ENCODE measurements around the gene MMP13.

The MMP13 gene

GRCh38 chr11:102989379-102990047, 34.0 kb upstream of the MMP13 start:
- no peaks in the 10 kb centered on the region for H3K79me2 ChIP-seq (ENCODE audit: insufficient read depth, low read depth)
- no peak overlapping the region for H2AFZ ChIP-seq (ENCODE audit: low read depth)
- H3K9ac ChIP-seq, result no peak overlapping the region
- no peak overlapping the region for H3K4me2 ChIP-seq
- no peak overlapping the region for H3K27ac ChIP-seq
- no peaks in the 10 kb centered on the region for H4K20me1 ChIP-seq (ENCODE audit: insufficient read depth)
- no peaks in the 10 kb centered on the region for H3K27me3 ChIP-seq (ENCODE audit: insufficient read depth, low read depth)
- no peak for TF ChIP-seq CTCF (conservative IDR thresholded peaks at IDR 0.05; ENCODE audit: low read depth, low read length)
- no peaks in the 10 kb centered on the region for H3K36me3 ChIP-seq (ENCODE audit: insufficient read depth)
- H3K4me3 ChIP-seq (IDR thresholded peaks at IDR 0.05; ENCODE audit: insufficient read depth, low read depth, low read length), result no peak overlapping the region
- H3K4me1 ChIP-seq (ENCODE audit: low read depth, poor library complexity, severe bottlenecking), result no peaks in the 10 kb centered on the region

GRCh38 chr11:102986815-102987214, 31.3 kb upstream of the MMP13 start:
- Histone ChIP-seq H2AFZ (ENCODE audit: low read depth) (no peak overlapping the region), H3K4me1 (ENCODE audit: low read depth, poor library complexity, severe bottlenecking) (no peaks in the 10 kb centered on the region), H4K20me1 (ENCODE audit: insufficient read depth) (no peaks in the 10 kb centered on the region), H3K27ac (no peak overlapping the region), H3K27me3 (ENCODE audit: insufficient read depth, low read depth) (no peaks in the 10 kb centered on the region), H3K79me2 (ENCODE audit: insufficient read depth, low read depth) (no peaks in the 10 kb centered on the region), H3K4me3 (IDR thresholded peaks at IDR 0.05; ENCODE audit: insufficient read depth, low read depth, low read length) (no peak overlapping the region), H3K4me2 (no peak overlapping the region), H3K9ac (no peak overlapping the region), H3K36me3 (ENCODE audit: insufficient read depth) (no peaks in the 10 kb centered on the region)
- no peak for TF ChIP-seq CTCF (conservative IDR thresholded peaks at IDR 0.05; ENCODE audit: low read depth, low read length)

DNA sequence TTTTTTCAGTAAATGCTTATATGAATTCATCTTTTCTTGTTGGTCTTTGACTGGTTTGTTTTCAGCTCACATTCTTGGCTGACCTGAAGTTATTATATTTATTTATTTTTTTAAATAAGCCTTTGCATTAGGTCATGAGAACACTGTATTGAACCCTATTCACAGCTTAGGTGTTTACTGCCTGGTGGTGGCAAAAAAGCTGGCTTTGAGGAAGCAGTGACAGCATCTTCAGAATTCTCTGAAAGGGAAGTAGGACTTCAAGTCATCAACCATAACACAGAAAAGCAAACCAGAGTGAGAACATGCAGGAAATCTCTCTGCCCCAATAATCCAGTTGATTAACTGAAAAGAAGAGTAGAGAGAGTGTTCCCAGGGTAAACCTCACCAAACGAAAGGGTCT, 30.3 kb upstream of the MMP13 start:
- H3K79me2 ChIP-seq (ENCODE audit: insufficient read depth, low read depth), result no peaks in the 10 kb centered on the region
- no peak overlapping the region for H3K4me2 ChIP-seq
- H3K27ac ChIP-seq, result no peak overlapping the region
- H3K4me1 ChIP-seq (ENCODE audit: low read depth, poor library complexity, severe bottlenecking), result peaks cover 6% of the 10 kb centered on the region
- H3K4me3 ChIP-seq (IDR thresholded peaks at IDR 0.05; ENCODE audit: insufficient read depth, low read depth, low read length), result no peak overlapping the region
- no peak overlapping the region for H3K9ac ChIP-seq
- H3K27me3 ChIP-seq (ENCODE audit: insufficient read depth, low read depth), result no peaks in the 10 kb centered on the region
- H2AFZ ChIP-seq (ENCODE audit: low read depth), result no peak overlapping the region
- no peaks in the 10 kb centered on the region for H3K36me3 ChIP-seq (ENCODE audit: insufficient read depth)
- TF ChIP-seq CTCF (conservative IDR thresholded peaks at IDR 0.05; ENCODE audit: low read depth, low read length), result no peak
- no peaks in the 10 kb centered on the region for H4K20me1 ChIP-seq (ENCODE audit: insufficient read depth)

- Histone ChIP-seq H3K4me3 (IDR thresholded peaks at IDR 0.05; ENCODE audit: insufficient read depth, low read depth, low read length) (no peak overlapping the region), H3K27ac (no peak overlapping the region), H3K27me3 (ENCODE audit: insufficient read depth, low read depth) (no peaks in the 10 kb centered on the region), H2AFZ (ENCODE audit: low read depth) (no peak overlapping the region), H3K36me3 (ENCODE audit: insufficient read depth) (no peaks in the 10 kb centered on the region), H3K79me2 (ENCODE audit: insufficient read depth, low read depth) (no peaks in the 10 kb centered on the region), H3K4me2 (no peak overlapping the region), H4K20me1 (ENCODE audit: insufficient read depth) (no peaks in the 10 kb centered on the region), H3K4me1 (ENCODE audit: low read depth, poor library complexity, severe bottlenecking) (peaks cover 6% of the 10 kb centered on the region), H3K9ac (no peak overlapping the region)
- no peak for TF ChIP-seq CTCF (conservative IDR thresholded peaks at IDR 0.05; ENCODE audit: low read depth, low read length)
These were observed 28.0 kb upstream of the MMP13 start for GRCh38 chr11:102983486-102983885.

All from KMS-11 (cell line).